ENCODE results near the gene G2E3.

GRCh38 chr14:30521899-30522736, 36.8 kb upstream of the G2E3 start:
- TF ChIP-seq EZH2 (IDR thresholded peaks at IDR 0.05) (no peak), CTCF (IDR thresholded peaks at IDR 0.05) (peak; percentile 83), EZH2phosphoT487 (IDR thresholded peaks at IDR 0.05) (no peak)

Measured in neural progenitor cell (in vitro differentiated cells).